SK-N-SH (cell line): ENCODE results near the gene ZFTA.

Experiments used
- FOXM1 ChIP-seq: IDR thresholded peaks from 2 replicates; pipeline ENCODE4 v1.4.0; 2012; ENCODE audit warnings: low read depth, mild to moderate bottlenecking
- POLR2AphosphoS5 ChIP-seq: IDR thresholded peaks from 2 replicates; pipeline ENCODE4 v1.6.1; 2012; ENCODE audit warnings: low read depth, low read length
- RAD21 ChIP-seq: IDR thresholded peaks from 2 replicates; pipeline ENCODE4 v1.6.1; 2012; ENCODE audit warnings: mild to moderate bottlenecking, low read length

GRCh38 chr11:63764679-63765647, 3.6 kb downstream of the ZFTA start:
- TF ChIP-seq RAD21 (no peak), FOXM1 (no peak), POLR2AphosphoS5 (no peak)
